ENCODE data around the gene SLK. TPM values are rescaled to one million over a fixed set of nuclear protein-coding genes. Genes with fewer than 3 reads are reported as not detected.

Gene SLK
- total RNA-seq, 1 donor from 2014 or later = 66.8 TPM

DNA sequence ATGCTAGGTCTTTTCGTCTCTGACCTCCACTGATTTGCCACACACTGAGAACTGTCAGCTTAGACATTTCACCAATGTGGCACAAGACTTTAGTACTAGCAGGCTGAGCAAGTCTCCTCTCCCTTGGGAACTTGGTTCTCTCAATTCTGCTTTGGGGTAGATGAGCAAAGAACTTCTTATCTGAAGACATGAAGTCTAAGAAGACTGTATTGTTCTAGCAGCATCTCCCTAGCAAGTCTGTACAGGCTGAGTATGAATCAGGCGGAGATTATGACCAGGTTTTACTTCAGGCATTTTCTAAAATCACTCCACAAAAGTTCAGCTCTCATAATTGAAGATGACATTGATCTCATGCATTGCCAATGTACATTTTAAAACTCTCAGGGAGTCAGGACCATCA lies 25.1 kb upstream of the SLK start:
- DNase-seq (ENCODE audit: low read depth, low spot score) = no peak

DNA sequence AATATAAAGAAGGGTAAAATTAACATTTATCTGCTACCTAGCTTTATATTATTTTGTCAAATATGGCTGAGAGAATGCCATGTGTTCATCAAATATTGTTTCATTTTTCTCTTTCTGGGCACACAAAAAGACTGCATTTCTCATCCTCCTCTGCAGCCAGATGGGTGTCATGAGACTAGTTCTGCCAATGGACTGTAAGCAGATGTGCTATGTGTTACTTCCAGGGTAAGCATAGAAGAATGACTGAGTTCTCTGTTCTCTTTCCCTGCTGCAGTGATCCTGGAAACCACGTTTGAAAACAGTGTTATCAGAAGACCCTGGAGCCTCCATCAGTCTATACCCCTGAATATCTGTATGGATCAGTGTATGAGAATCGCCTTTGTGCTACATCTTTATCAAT lies 24.1 kb upstream of the SLK start:
- DNase-seq (ENCODE audit: low read depth, low spot score) = no peak

DNA sequence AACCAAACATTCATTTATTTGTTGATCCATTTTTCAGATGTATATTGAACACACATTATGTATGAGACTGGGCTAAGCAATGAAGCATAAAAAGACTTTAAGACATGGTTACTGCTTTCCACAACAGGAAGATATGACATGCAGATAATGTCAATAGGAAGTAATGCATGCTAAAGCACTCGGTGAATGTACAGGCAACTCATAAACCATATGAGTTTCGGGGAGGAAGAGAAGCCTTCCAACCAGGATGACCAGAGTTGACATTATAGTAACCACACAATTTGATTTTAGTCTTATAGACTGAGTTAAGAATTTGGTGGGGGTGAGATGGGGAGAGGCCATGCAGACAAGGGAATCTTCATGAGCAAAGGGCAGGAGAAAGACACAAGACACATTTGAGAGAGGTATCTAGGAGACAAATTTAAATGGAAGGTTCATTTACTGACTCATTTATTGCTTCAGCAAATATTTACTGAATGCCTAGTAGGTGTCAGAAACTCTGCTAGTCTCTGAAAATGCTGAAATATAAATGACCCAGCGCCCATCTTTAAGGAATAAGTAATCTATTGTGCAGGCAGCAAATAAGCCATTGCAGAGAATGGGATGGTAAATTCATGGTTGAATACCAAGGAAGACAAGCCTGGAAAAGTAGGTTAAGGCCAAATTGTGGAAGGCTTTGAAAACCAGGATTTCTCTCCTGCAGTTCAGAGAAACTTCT lies 19.0 kb upstream of the SLK start:
- DNase-seq (ENCODE audit: low read depth, low spot score) = no peak

DNA sequence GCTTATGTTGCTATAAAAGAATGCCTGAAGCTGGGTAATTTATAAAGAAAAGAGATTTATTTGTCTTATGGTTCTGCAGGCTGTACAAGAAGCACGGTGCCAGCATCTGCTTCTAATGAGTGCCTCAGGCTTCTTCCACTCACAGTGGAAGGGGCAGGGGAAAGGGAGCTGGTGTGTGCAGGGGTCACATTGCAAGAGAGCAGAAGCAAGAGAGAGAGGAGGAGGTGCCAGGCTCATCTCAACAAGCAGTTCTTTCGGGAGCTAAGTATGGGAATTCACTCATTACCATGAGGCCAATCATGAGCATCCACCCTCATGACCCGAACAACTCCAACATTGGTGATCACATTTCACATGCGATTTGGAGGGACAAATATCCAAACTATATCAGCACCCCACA lies 17.2 kb upstream of the SLK start:
- no peak for DNase-seq (ENCODE audit: low read depth, low spot score)

DNA sequence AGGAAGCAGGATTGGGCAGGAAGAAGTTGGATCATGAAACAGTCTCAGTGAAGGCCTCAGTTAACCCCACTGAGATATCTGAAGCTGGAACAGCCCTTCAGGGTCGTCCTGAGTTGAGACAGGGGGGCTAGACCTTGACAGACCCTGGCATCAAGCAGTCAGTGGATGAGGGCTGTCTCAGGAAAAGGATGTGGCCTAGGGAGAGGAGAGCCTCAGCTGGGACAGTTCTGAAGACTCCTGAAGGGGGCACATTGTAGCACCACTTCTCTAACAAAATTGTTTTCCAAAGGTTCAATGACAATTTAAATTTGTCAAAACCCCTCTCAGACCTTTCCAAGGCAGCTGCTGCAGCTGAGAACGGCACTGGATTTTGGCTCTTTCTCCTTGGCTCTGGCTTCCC lies 15.8 kb upstream of the SLK start:
- DNase-seq (ENCODE audit: low read depth, low spot score) = no peak

DNA sequence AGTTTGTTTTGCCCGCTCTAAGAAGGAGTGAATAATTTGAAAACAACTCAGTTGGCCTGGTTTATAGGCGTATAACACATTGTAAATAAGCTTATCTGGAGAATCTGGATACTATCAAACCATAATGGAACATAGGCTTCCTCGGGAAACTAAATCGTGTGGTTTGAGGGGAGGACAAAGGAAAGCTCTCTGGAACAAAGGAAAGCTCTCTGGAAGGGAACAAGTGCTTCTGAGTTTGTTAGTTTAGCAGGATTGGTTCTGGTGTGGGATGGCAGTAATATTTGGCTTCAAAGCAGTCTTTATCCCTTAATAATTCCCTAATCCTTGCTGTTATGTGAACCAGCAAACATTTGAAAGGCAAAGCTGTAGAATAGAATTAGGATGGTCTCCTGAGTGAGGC lies 15.0 kb upstream of the SLK start:
- no peak for DNase-seq (ENCODE audit: low read depth, low spot score)

DNA sequence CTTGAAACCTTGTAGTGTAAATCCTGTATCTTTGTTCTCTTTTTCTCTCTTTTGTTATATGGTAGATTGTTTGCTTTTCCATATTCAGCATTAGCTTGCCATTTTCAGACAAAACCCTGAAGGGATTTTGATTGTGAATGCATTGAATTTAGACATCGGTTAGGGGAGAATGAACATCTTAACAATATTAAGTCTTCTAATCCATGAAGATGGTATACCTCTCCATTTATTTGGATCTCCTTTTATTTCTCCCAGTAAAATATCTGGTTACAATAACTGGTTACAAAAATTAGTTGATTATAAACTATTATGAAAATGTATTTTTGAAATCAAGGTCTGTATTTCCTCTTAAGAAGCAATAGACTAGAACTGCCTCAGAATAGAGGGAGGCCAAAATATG lies 12.4 kb upstream of the SLK start:
- DNase-seq (ENCODE audit: low read depth, low spot score) = no peak

DNA sequence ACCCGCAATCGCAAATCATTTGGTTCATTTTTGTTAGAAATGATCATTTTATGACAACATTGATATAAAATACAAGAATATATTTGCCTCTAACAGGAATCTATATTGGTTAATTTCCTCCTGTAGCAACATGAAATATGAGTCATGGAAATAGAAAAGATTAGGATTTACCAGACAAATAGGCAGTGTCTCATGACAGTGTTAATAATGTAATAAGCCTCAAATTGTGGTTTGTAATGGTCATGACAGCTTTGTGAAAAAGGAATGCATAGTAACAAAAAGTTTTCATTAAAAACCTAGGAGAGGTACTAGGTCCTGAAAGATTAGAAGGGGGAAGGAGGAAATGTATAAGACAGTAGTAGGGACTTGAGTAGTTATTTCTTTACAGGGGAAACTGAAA lies 7.9 kb upstream of the SLK start:
- no peak for DNase-seq (ENCODE audit: low read depth, low spot score)

DNA sequence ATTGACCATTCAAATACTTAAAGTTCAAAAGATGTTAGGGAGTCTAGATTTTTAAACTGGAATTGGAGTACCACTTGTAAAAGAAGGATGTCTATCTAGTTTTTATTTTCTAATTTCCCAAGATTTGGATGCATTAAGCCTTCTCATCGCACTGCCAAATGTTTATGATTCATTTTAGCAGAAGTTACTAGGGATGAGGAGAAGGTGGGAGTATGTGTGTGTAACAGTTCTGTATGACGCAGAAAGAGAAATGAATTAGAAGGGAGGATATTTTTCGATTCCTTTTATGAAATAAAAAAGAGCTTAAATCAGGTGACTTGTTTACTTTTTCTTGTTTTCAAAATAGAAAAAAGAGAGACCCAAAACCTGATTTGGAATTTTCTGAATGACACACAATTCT lies 6.8 kb upstream of the SLK start:
- no peak for DNase-seq (ENCODE audit: low read depth, low spot score)

DNA sequence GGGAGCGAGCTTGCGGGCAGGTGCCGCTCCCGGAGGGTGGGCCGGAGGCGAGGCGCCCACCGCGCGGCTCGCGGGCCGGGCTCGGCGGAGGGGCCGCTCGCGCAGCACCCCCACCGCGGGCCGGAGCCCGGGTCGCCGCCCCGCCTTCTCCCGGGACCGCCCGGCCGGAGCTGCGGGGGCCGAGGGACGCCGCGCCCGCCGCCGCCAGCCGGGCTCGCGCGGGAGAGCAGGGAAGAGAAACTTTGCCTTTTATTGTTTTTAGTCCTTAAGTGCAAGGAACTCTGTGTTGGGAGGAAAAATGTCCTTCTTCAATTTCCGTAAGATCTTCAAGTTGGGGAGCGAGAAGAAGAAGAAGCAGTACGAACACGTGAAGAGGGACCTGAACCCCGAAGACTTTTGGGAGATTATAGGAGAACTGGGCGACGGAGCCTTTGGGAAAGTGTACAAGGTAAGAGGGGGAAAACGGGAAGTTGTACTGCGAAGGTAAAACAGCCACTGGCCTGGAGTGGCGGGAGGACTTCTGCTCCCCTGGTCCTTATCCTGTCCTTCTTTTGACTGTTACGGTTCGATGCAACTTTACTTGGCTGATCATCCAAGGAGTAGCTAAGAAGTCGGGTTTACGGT lies 620 bp downstream of the SLK start:
- DNase-seq (ENCODE audit: low read depth, low spot score) = no peak

DNA sequence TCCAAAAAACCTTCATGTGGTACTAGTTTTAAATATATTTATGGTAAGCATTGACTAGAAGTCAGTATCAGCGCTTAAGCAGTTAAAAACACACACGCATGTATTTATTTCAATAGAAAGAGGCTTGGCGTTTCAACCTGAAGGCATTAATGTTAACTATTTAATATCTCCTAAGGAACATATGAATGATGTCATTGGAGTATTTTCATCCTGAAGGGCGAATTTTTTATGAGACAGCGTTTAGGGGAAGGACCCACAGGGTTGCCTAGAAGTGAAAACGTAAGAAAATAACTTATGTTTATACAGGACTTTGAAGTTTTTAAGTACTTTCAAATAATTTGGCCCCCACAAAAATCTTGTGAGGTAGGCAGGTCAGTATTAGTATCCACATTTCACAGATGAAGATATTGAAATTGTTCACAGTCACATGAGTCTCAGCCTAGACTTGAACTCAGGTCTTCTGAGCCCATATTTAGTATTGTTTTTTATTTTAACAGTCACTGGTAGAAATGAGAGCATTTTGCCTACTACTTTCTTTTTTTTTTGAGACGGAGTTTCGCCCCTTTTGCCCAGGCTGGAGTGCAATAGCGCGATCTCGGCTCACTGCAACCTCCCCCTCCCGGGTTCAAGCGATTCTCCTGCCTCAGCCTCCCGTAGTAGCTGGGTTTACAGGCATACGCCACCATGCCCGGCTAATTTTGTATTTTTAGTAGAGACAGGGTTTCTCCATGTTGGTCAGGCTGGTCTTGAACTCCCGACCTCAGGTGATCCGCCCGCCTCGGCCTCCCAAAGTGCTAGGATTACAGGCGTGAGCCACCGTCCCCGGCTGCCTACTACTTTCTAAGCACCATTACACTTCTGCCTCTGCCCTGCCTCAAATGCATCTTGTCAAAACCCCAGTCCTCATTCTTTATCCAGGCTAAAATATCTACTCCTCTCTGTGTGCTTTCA lies 1.8 kb downstream of the SLK start:
- DNase-seq (ENCODE audit: low read depth, low spot score) = no peak

DNA sequence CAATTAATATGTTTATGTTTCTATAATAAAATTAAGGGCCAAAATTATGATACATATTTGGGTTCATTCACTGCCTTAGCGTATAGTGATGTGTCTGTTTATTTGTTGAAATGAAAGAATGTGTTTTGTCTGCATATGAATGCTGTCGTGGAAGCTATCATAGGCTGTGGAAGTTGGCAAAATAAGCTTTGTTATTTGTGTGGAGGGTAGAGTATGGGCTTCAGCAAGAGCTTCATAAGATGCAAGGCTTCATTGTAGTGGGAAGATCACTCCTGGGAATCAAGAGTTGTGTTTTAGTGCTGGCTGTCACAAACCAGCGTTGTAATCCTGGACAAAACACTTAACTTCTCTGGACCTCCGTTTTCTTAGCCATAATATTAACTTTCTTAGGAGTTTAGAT lies 2.5 kb downstream of the SLK start:
- DNase-seq (ENCODE audit: low read depth, low spot score) = no peak

DNA sequence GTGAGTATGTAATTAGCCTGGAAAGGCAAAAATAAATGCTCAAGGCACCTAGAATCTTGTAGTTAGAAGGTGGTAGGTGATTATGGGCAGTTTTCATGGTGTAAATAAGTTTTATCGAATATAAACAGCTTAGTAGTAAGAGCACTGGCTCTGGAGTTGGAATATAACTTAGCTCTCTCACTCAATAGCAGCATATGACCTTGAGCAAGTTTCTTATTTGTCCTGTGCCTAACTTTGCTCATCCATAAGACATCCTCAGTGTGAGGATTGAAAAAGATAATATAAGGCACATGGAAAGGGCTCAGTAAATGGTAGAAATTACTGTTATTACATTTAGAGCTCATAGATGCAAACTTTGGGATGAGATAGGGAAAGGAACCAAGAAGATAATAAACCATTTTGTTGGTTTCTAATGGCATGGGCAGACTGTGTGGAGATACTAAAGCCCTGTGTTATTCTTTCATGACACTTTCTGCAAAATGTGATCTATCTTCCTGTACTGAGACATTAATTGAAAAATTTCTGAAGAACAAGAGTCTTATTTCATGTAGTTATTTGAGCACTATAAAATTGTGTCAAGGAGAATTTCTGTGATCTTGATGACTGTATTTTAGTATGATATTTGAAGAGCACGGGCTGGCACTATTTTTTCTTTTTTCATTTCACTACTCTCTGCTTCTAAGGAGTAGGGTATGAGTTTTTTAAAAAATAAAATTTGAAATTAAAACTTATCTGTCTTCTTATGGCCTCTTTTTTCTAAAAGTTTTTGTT lies 3.1 kb downstream of the SLK start:
- no peak for DNase-seq (ENCODE audit: low read depth, low spot score)

DNA sequence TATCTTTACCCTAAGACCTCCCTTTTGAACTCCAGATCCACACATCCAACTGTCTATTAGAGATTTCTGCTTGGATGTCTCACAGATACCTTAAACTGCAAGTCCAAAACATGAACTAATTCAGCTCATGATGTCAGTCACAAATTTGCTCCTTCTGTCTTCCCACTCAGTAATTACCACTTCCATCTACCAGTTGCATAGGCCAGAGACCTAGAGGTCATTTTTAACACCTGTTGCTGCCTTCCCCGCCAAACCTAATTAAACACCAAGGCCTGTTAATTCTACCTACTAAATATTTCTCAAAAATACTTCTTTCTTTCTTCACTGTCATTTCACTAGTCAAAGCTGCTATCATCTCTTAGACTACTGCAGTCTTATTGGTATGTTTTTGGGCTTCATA lies 8.2 kb downstream of the SLK start:
- no peak for DNase-seq (ENCODE audit: low read depth, low spot score)

DNA sequence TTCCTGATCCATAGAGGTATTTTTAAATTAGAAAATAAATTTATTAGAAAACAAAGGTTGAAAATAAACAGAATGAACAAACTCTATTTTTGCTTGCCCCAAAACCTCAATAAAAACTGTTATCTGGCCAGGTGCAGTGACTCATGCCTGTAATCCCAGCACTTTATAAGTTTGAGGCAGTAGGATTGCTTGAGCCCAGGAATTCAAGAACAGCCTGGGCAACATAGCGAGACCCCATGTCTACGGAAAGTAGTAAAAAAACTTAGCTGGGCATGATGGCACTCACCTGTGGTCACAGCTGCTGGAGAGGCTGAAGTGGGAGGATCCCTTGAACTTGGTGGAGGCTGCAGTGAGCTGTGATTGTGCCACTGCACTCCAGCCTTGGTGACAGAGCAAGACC lies 10.3 kb downstream of the SLK start:
- DNase-seq (ENCODE audit: low read depth, low spot score) = no peak

DNA sequence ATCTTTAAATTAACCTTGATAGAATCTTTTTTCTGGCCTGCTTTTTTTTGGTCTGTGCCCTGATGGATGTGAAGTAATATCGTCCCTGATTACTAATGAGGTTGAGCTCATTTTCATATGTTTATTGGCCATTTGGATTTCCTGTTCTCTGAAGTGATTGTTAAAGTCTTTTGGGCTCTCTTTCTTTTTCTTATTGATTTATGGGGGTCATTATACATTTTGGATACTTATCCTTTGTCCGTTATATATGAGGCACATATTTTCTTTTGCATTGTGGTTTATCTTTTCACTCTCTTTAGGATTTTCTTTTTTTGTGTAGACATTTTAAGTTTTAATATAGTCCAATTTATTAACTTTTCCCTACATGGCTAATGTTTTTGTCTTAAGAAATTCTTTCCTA lies 12.6 kb downstream of the SLK start:
- DNase-seq (ENCODE audit: low read depth, low spot score) = no peak

DNA sequence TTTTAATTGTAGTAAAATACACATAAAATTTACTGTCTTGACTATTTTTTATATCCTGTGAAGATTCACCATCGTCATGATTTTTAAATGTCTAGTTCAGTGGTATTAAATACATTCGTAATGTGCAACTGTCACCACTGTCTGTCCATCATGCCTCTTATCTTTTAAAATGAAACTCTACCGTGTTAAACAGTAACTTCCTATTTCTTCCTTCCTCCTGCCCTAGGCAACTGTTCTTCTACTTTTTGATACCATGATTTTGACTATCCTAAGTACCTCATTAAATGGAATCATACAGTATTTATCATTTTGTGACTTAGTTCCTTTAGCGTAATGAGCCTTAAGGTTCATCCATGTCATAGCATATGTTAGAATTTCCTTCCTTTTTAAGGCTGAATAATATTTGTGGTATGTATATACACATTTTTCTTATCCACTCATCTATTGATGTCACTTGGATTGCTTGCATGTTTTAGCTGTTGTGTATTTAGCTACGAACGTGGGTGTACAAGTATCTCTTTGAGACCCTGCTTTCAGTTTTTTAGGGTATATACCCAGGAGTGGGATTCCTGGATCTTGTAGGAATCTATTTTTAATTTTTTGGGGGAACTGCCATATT lies 13.5 kb downstream of the SLK start:
- no peak for DNase-seq (ENCODE audit: low read depth, low spot score)

DNA sequence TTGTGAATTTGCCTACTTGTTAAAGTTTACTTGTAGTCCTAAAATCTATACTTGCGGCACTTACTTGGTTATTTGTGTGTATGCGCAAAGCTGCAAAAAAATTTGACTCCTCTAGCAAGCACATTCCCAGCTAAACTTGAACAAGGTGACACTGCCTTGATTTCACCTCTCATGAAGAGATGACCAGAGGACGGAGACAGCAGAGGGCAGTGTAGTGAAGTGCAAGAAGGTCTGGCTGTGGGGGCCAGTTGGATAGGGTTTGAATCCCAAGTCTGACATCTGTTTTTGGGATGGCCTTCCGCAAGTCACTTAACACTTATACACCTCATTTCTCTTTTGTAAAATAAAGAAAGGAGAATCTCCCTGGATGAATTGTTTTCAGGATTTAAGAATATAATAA lies 15.7 kb downstream of the SLK start:
- no peak for DNase-seq (ENCODE audit: low read depth, low spot score)

DNA sequence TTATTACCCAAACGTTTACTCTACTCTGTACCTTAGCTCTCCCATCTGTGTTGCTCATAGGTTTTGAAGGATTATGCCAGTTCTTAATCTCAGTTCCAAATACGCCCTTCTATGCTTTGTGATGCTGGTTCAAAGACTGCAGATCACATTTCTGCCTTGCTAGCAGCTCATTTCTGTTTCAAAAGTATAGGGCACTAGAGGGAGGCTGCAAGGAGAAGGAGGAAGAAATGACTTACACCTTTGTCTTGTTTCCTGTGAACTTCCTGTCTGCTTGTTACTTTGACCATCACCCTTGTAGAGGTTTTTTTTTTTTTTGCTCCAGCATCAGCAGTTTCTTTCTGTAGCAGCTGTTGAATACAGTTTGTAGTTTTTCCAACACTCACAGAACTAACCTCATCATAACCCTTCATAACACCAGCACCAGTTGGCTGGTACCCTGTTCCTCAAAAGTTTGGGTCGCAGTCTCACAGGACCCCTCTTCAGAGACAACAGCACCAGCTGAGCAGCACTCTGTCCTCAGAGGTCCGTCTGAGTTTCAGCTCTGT lies 16.5 kb downstream of the SLK start:
- no peak for DNase-seq (ENCODE audit: low read depth, low spot score)

DNA sequence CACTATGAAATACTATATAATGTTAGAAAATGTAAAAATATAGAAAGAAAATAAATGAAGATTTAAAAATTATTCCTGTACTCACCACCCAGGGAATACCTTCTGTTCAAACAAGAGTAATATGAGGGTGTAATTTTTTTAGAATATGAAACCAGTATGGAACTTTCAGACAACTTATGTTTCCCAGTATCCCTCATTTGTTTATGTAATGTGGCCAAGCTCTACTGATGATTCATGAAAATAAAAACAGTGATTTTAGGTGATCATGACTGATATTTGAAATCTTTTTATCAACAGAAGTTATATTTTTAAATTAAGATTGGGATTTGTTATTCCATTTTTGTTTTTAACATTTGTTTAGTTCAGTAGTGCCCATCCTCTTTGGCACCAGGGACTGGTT lies 18.8 kb downstream of the SLK start:
- no peak for DNase-seq (ENCODE audit: low read depth, low spot score)

DNA sequence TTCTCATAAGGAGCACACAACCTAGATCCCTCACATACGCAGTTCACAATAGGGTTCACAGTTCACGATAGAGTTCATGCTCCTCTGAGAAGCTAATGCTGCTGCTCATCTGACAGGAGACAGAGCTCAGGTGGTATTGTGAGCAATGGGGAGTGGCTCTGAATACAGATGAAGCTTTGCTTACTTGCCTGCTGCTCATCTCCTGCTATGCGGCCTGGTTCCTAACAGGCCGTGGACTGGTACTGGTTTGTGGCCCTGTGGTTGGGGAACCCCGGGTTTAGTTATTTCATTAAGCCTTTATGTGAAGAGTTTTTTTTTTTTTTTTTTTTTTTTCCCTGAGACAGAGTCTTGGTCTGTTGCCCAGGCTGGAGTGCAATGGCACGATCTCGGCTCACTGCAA lies 19.4 kb downstream of the SLK start:
- no peak for DNase-seq (ENCODE audit: low read depth, low spot score)
